22Rv1 (cell line): Measurements from ENCODE around the gene TCN2.

Source experiments
- ZFX ChIP-seq: fragments of 450-650 bp; IDR thresholded peaks from 2 replicates; pipeline ENCODE4 v1.6.1; 2017; ENCODE audit warnings: antibody characterized with exemption, borderline replicate concordance
- TF ChIP-seq, protein P1 (sequence below): fragments of 450-650 bp; IDR thresholded peaks from 2 replicates; pipeline ENCODE4 v1.5.1; 2017; ENCODE audit warnings: mild to moderate bottlenecking

DNA sequence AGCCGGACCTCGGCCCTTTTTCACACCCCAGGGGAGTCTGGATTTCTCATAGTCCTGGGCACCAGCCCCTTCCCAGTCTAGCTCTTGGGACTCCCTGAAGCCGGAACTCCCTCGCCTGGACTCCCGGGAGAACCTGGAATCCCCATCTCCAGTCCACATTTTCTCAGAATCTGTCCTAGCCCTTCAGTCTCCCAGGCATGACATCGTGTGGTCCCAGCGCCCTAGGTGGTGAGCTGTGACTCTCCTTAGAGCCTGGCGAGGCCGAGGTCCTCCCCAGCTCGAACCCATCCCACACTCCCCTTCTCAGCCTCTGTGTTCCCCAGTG lies 61.4 kb downstream of the TCN2 start:
- TF ChIP-seq, protein P1, sequence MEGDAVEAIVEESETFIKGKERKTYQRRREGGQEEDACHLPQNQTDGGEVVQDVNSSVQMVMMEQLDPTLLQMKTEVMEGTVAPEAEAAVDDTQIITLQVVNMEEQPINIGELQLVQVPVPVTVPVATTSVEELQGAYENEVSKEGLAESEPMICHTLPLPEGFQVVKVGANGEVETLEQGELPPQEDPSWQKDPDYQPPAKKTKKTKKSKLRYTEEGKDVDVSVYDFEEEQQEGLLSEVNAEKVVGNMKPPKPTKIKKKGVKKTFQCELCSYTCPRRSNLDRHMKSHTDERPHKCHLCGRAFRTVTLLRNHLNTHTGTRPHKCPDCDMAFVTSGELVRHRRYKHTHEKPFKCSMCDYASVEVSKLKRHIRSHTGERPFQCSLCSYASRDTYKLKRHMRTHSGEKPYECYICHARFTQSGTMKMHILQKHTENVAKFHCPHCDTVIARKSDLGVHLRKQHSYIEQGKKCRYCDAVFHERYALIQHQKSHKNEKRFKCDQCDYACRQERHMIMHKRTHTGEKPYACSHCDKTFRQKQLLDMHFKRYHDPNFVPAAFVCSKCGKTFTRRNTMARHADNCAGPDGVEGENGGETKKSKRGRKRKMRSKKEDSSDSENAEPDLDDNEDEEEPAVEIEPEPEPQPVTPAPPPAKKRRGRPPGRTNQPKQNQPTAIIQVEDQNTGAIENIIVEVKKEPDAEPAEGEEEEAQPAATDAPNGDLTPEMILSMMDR, result no peak
- no peak for TF ChIP-seq ZFX
